HG03139 (cell line): ENCODE data around the gene TGFA.

Source experiments
- ATAC-seq: cut with Tn5 transposase; IDR thresholded peaks from one replicate; pipeline ENCODE4 v1.9.1; 2021; ENCODE audit not compliant: unreplicated experiment

Gene TGFA

GRCh38 chr2:70425682-70426301 is 127.8 kb downstream of the TGFA start:
- no peak for ATAC-seq

- ATAC-seq, result no peak
These were observed 132.9 kb downstream of the TGFA start for GRCh38 chr2:70420740-70421139.

- no peak for ATAC-seq
These were observed 133.5 kb downstream of the TGFA start for GRCh38 chr2:70420143-70420542.

- no peak for ATAC-seq
These were observed 135.1 kb downstream of the TGFA start for GRCh38 chr2:70418514-70418913.

- no peak for ATAC-seq
These were observed 136.6 kb downstream of the TGFA start for GRCh38 chr2:70417011-70417410.

GRCh38 chr2:70412294-70413070 is 141.1 kb downstream of the TGFA start:
- no peak for ATAC-seq

- no peak for ATAC-seq
These were observed 142.0 kb downstream of the TGFA start for GRCh38 chr2:70411483-70412125.

- no peak for ATAC-seq
These were observed 150.2 kb downstream of the TGFA start for GRCh38 chr2:70403267-70404053.

GRCh38 chr2:70400539-70400938 is 153.1 kb downstream of the TGFA start:
- no peak for ATAC-seq

GRCh38 chr2:70399046-70399445 is 154.6 kb downstream of the TGFA start:
- ATAC-seq, result no peak
